T-helper 1 cell treated with Interleukin-12 subunit alpha and Interleukin-12 subunit beta and Interleukin-4 antibody, amounts not matched to agents 30 μg/mL and 1 μg/mL, for 36 hours (primary cell): ENCODE results near the gene SPINDOC.
A peak's percentile ranks its signal among the peaks of the same experiment; 100 is the strongest.
"Not testable (repeated sequence)": the region's sequence is repeated elsewhere in the genome, so short reads cannot be mapped to it uniquely, and the experiment has no call there.

Experiments used
- H3K27ac Mint-ChIP-seq: one replicate; pipeline ENCODE4 v1.8.0; 2021; ENCODE audit warnings: mild to moderate bottlenecking, mixed read lengths
- H3K27me3 Mint-ChIP-seq: one replicate; pipeline ENCODE4 v1.8.0; 2021; ENCODE audit warnings: low read depth, mixed read lengths
- H3K36me3 Mint-ChIP-seq: one replicate; pipeline ENCODE4 v1.8.0; 2021; ENCODE audit warnings: low read depth, mixed read lengths
- H3K4me1 Mint-ChIP-seq: one replicate; pipeline ENCODE4 v1.8.0; 2021; ENCODE audit warnings: low read depth, mixed read lengths
- H3K4me3 Mint-ChIP-seq: one replicate; pipeline ENCODE4 v1.8.0; 2021; ENCODE audit warnings: mild to moderate bottlenecking, moderate library complexity, mixed read lengths
- H3K9me3 Mint-ChIP-seq: one replicate; pipeline ENCODE4 v1.8.0; 2021; ENCODE audit warnings: mixed read lengths

SPINDOC gene

GRCh38 chr11:63849691-63850090, 36.4 kb downstream of the SPINDOC start:
- Mint-ChIP-seq H3K36me3 (peaks cover 21% of the 10 kb centered on the region), H3K4me1 (peaks cover 38% of the 10 kb centered on the region), H3K4me3 (no peak overlapping the region), H3K27ac (peak overlapping the region; percentile 45), H3K9me3 (no peaks in the 10 kb centered on the region), H3K27me3 (no peaks in the 10 kb centered on the region)

DNA sequence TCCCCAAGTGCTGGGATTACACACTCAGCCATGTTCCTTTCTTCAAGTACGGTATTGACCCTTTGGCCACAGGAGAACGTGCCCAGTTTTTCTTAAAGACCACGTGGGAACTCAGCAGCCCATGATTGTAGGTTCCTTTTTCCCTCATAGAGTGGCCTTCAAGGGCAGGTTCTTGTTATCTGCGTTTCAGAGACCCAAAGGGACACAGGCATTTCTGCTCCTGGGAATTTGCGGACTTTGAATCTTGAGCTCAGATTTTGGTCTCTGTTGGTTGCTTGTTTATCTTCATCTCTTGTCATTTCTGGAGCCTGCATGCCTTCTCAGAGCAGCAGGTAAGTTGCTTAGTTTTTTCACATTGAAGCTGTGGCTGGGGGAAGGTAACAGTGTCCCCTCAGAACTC, 37.7 kb downstream of the SPINDOC start:
- Mint-ChIP-seq H3K4me1 (peaks cover 46% of the 10 kb centered on the region), H3K36me3 (peaks cover 29% of the 10 kb centered on the region), H3K9me3 (no peaks in the 10 kb centered on the region), H3K27ac (peak overlapping the region; percentile 73), H3K27me3 (no peaks in the 10 kb centered on the region), H3K4me3 (peak overlapping the region; percentile 66)

- Mint-ChIP-seq H3K4me1 (peaks cover 49% of the 10 kb centered on the region), H3K4me3 (peak overlapping the region; percentile 66), H3K9me3 (no peaks in the 10 kb centered on the region), H3K27me3 (no peaks in the 10 kb centered on the region), H3K27ac (peak overlapping the region; percentile 73), H3K36me3 (peaks cover 29% of the 10 kb centered on the region)
Observed at GRCh38 chr11:63851364-63851763, 38.1 kb downstream of the SPINDOC start.

DNA sequence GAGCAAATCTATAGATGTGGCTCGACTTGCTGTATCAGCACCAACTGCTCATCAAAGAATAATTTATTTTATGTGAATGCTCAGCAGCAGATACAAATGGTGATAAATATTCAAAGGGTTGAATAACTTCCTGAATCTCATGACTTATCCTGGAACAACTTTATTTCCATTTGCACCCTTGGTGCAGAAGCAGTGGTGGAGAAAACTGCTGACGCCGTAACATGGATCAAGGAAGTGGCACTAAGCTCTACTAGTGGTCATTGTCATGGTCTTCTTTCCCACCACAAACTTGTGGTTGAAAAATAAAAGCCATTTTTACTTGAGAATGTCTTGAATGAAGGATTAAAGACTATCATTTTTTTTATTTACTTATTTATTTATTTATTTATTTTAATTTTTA, 40.2 kb downstream of the SPINDOC start:
- H3K4me1 Mint-ChIP-seq, result peaks cover 42% of the 10 kb centered on the region
- H3K4me3 Mint-ChIP-seq, result no peak overlapping the region
- H3K9me3 Mint-ChIP-seq, result no peaks in the 10 kb centered on the region
- H3K27ac Mint-ChIP-seq, result no peak overlapping the region
- H3K27me3 Mint-ChIP-seq, result no peaks in the 10 kb centered on the region
- H3K36me3 Mint-ChIP-seq, result peaks cover 24% of the 10 kb centered on the region

DNA sequence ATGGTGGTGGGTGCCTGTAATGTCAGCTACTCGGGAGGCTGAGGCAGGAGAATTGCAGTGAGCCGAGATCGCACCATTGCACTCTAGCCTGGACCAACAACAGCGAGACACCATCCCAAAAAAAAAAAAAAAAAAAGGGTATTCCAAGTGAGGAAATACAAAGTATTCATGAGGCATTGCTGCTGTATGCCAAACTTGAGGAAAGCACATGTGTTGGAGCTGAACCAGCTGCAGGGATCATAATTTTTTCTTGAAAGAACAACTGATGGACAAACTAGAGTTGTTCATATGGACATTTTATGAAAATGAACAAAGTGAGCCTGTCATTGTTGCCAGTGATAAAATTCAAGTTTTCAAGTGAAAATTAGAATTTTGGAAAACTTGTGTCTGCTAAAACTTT, 41.4 kb downstream of the SPINDOC start:
- no peak overlapping the region for H3K4me3 Mint-ChIP-seq
- no peak overlapping the region for H3K27ac Mint-ChIP-seq
- no peaks in the 10 kb centered on the region for H3K9me3 Mint-ChIP-seq
- H3K27me3 Mint-ChIP-seq, result no peaks in the 10 kb centered on the region
- H3K4me1 Mint-ChIP-seq, result peaks cover 37% of the 10 kb centered on the region
- peaks cover 19% of the 10 kb centered on the region for H3K36me3 Mint-ChIP-seq

DNA sequence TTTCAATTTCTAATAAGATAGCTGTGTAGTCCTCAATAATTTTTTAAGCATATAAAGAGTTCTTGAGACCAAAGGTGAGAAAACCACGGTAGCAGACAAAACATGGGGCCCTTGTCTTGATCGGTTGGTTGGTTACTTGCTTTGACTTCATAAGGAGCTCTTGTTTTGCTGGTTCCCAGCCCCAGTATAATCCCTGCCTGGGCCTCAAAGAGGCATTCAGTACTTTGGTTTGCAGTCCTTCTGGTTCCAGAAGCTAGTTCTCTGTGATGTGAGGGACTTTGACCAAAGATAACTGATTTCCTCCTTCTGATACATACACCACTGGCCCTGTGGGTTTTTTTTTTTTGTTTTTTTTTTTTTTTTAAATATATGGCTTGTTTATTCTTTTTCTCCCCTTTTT, 42.7 kb downstream of the SPINDOC start:
- no peaks in the 10 kb centered on the region for H3K27me3 Mint-ChIP-seq

DNA sequence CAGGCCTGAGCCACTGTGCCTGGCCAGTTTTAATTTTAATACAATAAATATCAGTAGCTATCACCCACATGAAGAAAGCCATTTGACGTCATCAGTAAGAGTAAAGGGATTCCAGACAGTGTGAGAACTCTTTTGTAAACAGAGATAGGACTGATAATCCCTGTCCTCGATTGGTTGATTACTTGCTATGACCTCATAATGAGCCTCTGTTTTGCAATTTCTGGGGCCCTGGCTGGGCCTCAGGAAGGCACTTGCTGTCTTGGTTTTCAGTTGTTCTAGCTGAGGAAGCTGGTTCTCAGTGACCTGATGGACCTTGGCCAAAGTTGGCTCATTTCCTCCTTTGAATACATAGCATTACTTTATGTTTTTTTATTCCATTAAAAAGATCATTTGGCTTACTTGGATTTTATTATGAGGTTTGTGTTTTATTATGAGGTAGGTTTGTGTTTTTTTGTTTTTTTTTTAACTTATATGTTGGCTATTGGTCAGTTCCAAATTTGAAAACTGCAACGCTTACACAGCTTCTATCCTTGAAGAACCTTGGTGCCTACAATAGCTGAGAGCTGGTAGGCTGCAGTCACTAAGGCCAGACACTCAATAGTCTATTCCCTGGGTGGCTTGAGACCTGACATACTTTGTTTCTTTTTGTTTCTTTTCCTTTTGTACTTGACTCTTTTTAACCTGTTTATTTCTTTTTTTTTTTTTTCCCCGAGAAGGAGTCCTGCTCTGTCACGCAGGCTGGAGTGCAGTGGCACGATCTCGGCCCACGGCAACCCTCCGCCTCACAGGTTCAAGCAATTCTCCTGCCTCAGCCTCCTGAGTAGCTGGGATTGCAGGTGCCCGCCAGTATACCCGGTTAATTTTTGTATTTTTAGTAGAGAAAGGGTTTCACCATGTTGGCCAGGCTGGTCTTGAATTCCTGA, 45.6 kb downstream of the SPINDOC start:
- Mint-ChIP-seq H3K9me3 (no peaks in the 10 kb centered on the region), H3K27ac (no peak overlapping the region), H3K36me3 (peaks cover 13% of the 10 kb centered on the region)

More for the DNA sequence above, 42.7 kb downstream of the SPINDOC start:
- Mint-ChIP-seq H3K9me3 (no peaks in the 10 kb centered on the region), H3K27ac (no peak overlapping the region), H3K4me3 (no peak overlapping the region), H3K4me1 (peaks cover 27% of the 10 kb centered on the region), H3K36me3 (peaks cover 13% of the 10 kb centered on the region)

DNA sequence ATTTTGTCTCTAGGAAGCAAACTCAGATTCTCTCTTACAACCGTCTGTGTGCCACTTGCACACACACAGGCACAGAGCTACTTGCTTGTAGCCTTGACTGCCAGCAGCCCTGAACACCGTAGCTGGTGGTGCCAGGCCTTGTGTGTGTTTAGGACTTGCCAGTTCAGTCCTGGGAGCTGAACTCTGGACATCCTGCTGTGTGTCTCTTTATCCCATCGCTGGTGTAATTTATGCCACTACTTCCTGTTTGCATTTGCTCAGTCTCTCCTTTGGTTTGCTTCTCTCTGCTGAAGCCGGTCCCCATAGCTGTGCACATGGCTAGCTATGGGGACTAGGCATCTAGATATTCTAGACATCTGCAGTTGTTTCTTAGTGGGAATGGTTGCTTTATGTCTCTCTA, 49.7 kb downstream of the SPINDOC start:
- Mint-ChIP-seq H3K9me3 (no peaks in the 10 kb centered on the region), H3K4me3 (peak overlapping the region; percentile 13), H3K27me3 (no peaks in the 10 kb centered on the region), H3K27ac (peak overlapping the region; percentile 74), H3K4me1 (peaks cover 40% of the 10 kb centered on the region), H3K36me3 (peaks cover 23% of the 10 kb centered on the region)

More for the DNA sequence above, 45.6 kb downstream of the SPINDOC start:
- no peaks in the 10 kb centered on the region for H3K27me3 Mint-ChIP-seq
- H3K4me1 Mint-ChIP-seq, result peaks cover 28% of the 10 kb centered on the region
- H3K4me3 Mint-ChIP-seq, result no peak overlapping the region

- not testable (repeated sequence) for H3K27ac Mint-ChIP-seq, H3K27me3 Mint-ChIP-seq, H3K9me3 Mint-ChIP-seq, H3K4me3 Mint-ChIP-seq
- H3K4me1 Mint-ChIP-seq, result peaks cover 44% of the 10 kb centered on the region
- peaks cover 27% of the 10 kb centered on the region for H3K36me3 Mint-ChIP-seq
Observed at GRCh38 chr11:63863620-63864019, 50.4 kb downstream of the SPINDOC start.

DNA sequence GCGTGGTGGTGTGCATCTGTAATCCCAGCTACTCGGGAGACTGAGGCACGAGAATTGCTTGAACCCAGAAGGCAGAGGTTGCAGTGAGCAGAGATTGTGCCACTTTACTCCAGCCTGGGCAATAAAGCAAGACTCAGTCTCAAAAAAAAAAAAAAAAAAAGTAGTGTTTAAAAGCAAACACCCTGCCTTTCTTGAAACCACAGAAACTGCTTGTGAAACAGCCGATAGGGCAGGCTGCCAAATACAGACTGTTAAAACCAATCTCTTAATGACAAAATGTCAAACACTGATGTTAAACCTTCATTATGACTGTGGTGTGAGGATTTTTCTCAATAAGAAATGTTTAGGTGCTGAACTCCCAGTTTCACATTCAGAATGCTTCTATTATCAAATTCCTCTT, 53.0 kb downstream of the SPINDOC start:
- H3K36me3 Mint-ChIP-seq, result peaks cover 33% of the 10 kb centered on the region
- H3K4me1 Mint-ChIP-seq, result peaks cover 67% of the 10 kb centered on the region
- peak overlapping the region; percentile 32 for H3K4me3 Mint-ChIP-seq
- no peaks in the 10 kb centered on the region for H3K9me3 Mint-ChIP-seq
- H3K27ac Mint-ChIP-seq, result peak overlapping the region; percentile 68
- H3K27me3 Mint-ChIP-seq, result no peaks in the 10 kb centered on the region

DNA sequence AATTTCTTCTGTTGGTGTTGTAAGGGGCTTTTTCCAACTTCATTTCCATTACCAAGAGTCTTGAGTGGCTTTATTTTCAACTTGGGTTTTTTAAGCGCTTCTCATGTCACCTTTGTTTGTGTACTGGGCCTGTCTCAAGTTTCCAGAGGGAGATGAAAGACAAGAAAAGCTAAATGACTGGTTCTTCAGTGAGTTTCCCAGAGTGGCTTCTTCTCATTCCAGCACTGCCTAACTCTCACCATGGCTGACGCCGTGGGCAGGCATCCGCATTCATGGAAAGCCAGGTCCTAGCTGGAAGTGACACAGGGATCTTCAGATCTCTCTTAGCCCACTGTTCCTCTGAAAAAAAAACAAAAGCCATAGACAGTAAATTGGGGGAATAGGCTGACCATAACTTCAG, 54.3 kb downstream of the SPINDOC start:
- Mint-ChIP-seq H3K4me3 (no peak overlapping the region), H3K36me3 (peaks cover 33% of the 10 kb centered on the region), H3K9me3 (no peaks in the 10 kb centered on the region), H3K27ac (no peak overlapping the region), H3K27me3 (no peaks in the 10 kb centered on the region), H3K4me1 (peaks cover 71% of the 10 kb centered on the region)

GRCh38 chr11:63868399-63869064, 55.3 kb downstream of the SPINDOC start:
- peaks cover 29% of the 10 kb centered on the region for H3K36me3 Mint-ChIP-seq
- no peak overlapping the region for H3K4me3 Mint-ChIP-seq
- H3K27ac Mint-ChIP-seq, result no peak overlapping the region

GRCh38 chr11:63869171-63869591, 55.9 kb downstream of the SPINDOC start:
- no peaks in the 10 kb centered on the region for H3K9me3 Mint-ChIP-seq
- peak overlapping the region; percentile 29 for H3K4me3 Mint-ChIP-seq
- H3K36me3 Mint-ChIP-seq, result peaks cover 31% of the 10 kb centered on the region
- H3K27me3 Mint-ChIP-seq, result no peaks in the 10 kb centered on the region
- peaks cover 67% of the 10 kb centered on the region for H3K4me1 Mint-ChIP-seq
- H3K27ac Mint-ChIP-seq, result peak overlapping the region; percentile 70

More at GRCh38 chr11:63868399-63869064, 55.3 kb downstream of the SPINDOC start:
- H3K27me3 Mint-ChIP-seq, result no peaks in the 10 kb centered on the region
- no peaks in the 10 kb centered on the region for H3K9me3 Mint-ChIP-seq
- H3K4me1 Mint-ChIP-seq, result peaks cover 65% of the 10 kb centered on the region

GRCh38 chr11:63869683-63870082, 56.4 kb downstream of the SPINDOC start:
- H3K4me3 Mint-ChIP-seq, result peak overlapping the region; percentile 29
- peak overlapping the region; percentile 70 for H3K27ac Mint-ChIP-seq
- no peaks in the 10 kb centered on the region for H3K27me3 Mint-ChIP-seq
- H3K9me3 Mint-ChIP-seq, result no peaks in the 10 kb centered on the region
- peaks cover 71% of the 10 kb centered on the region for H3K4me1 Mint-ChIP-seq
- H3K36me3 Mint-ChIP-seq, result peaks cover 31% of the 10 kb centered on the region
